ENCODE results near the gene NCOA3. TPM values are rescaled to one million over a fixed set of nuclear protein-coding genes. Genes with fewer than 3 reads are reported as not detected.

NCOA3 gene
- total RNA-seq, 1 experiment from 2014 or later: 30.2 TPM

DNA sequence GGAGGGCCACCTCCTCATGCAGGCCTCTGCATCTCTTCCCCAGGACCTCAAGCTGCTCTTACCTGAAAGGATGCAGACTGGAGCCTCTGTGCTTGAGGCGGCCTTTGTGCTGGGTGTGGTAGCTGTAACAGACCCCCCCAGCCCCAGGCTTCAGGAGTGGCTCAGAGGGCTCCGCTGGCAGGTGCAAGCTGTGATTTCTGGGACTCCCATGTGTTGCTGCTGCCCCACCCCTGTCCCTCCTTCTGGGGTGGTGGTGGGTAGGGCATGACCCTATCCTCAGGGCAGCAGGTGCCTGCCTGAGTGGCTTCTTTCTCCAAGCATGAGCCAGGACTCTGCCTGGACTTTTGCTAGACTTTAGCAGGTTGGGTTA, 162.4 kb downstream of the NCOA3 start:
- DNase-seq (ENCODE audit: low read depth): no peak
- in situ Hi-C loops (cut with HindIII; ENCODE audit: low pct_unique_long_range_greater_than_20kb, low sequenced_read_pairs): no loop called here

DNA sequence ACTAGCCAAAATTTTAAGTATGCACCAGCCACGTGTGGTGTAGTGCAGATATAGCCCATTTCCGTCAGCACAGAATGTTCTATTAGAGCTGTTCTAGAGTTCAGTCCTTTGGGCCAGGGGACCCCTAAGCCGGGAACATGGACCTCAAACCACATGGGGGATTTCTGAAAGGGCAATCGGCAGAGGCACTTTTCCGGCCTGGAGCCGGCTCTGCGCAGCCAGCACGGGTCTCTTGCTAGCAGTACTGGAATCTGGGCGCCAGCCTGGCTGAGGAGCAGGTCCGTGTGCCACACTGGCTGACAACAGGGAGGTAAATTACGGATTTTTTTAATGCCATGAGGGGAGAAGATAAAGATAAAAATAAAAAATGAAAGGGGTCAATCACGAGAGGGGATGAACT, 163.1 kb downstream of the NCOA3 start:
- in situ Hi-C loops (cut with HindIII; ENCODE audit: low pct_unique_long_range_greater_than_20kb, low sequenced_read_pairs): no loop called here
- DNase-seq (ENCODE audit: low read depth): no peak

DNA sequence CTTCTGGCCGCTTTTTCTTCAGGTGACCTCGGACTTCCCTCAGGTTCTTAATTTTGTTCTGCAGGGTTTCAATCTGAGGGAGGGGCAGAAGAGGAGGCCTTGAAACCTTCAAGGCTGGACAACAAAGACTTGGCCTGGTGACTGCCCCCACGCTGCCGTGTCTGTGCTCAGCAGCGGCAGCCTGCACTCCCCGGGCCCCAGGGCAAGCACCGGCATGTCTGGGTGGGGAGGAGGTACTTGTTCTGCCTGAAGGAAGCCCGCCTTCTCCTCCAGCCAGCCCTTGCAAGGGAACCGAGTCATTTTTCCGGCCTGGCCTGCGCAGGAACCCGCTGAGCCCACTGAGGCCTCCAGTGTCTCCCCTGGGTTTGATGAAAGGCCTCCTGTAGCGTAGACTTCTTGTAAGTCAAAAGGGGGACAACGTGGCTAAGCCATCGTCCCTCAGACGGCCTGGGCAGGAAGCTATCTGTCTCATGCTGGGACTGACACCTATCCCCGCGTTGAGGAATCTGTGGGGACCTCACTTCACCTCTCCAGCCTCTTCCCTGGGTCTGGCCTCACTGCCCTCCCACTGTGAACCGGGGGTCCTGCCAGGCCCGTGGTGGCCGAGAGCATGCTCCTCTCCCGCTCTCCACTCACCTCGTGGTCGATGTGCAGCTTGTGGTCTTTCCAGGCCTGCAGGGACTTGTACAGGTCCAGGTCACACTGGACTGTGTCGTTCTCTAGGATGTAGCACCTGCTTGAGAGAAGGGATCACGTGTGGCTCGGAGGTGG, 163.7 kb downstream of the NCOA3 start:
- in situ Hi-C loops (cut with HindIII; ENCODE audit: low pct_unique_long_range_greater_than_20kb, low sequenced_read_pairs): no loop called here
- DNase-seq (ENCODE audit: low read depth): no peak

DNA sequence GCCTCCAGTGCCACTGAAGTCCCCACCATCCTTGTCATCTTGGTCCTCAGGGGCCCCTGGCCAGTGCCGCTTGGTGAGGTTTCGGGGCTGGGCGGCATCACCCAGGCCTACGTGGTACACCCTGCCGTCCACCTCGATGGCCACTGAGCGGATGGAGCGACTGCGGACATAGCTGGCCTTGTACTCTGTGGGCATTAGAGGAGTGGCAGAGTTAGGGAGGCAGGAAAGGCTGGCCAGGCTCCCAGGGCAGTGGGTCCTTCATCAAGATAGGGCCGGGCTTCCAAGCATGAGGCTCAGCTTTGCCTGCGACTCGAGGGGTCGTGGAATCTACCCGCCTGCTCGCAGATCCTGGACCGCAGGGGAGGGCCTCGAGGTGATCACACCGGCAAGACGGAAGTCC, 164.6 kb downstream of the NCOA3 start:
- in situ Hi-C loops (cut with HindIII; ENCODE audit: low pct_unique_long_range_greater_than_20kb, low sequenced_read_pairs): no loop called here
- no peak for DNase-seq (ENCODE audit: low read depth)

DNA sequence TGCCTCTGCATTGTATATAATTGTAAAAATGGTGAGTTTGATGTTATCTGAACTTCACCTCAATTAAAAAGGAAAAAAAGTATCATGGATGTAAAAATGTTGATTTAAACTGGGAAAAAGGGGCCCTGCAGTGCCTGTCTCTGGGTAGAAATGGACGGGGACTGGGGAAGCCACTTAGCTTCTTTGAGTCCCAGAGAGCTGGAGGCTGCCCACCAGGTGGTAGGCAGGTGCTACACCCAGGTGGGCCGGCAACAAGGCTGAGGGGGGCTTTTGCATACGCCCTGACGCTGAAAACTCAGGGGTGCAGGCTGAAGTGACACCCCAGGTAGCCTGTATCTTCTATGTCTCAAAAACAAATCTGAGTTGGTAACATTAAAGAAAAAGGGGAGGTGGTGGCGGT, 165.4 kb downstream of the NCOA3 start:
- in situ Hi-C loops (cut with HindIII; ENCODE audit: low pct_unique_long_range_greater_than_20kb, low sequenced_read_pairs): no loop called here
- DNase-seq (ENCODE audit: low read depth): no peak

DNA sequence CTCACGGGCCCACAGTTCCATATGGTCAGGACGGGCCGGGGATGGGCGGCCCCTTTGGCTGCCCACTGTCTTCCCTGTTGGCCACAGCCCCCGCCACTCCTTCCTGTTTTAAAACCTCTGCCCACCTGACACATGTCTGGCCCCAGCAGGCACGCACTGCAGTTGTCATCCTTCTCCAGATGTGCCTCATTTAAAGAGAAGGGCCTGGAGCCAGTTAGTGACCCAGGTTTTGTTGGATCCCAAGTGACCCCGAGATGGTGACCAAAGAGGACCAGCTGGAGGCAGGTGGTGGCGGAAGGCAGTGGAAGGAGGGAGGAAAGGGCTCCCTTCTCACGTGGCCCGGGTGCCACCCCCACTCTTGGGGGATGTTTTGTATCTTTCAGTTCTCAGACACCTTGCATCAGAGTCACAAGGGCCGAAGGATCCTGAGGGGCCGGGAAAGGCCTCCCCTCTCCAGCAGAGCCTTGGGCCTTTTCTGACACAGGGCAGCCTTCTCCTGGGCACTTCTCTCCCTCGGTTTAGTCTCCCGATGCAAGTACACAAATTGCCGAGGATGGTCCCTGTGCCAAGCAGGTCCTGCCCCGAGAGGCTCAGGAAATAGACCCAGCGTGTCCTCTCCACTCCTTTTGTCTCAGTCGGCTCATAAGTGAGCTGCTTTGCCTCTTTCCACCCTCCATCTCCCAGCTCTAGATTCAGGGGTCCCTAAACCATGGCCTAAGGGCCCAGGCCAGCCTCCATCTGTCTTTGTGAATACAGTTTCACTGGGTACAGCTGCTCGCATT, 166.0 kb downstream of the NCOA3 start:
- in situ Hi-C loops (cut with HindIII; ENCODE audit: low pct_unique_long_range_greater_than_20kb, low sequenced_read_pairs): no loop called here
- DNase-seq (ENCODE audit: low read depth): no peak

DNA sequence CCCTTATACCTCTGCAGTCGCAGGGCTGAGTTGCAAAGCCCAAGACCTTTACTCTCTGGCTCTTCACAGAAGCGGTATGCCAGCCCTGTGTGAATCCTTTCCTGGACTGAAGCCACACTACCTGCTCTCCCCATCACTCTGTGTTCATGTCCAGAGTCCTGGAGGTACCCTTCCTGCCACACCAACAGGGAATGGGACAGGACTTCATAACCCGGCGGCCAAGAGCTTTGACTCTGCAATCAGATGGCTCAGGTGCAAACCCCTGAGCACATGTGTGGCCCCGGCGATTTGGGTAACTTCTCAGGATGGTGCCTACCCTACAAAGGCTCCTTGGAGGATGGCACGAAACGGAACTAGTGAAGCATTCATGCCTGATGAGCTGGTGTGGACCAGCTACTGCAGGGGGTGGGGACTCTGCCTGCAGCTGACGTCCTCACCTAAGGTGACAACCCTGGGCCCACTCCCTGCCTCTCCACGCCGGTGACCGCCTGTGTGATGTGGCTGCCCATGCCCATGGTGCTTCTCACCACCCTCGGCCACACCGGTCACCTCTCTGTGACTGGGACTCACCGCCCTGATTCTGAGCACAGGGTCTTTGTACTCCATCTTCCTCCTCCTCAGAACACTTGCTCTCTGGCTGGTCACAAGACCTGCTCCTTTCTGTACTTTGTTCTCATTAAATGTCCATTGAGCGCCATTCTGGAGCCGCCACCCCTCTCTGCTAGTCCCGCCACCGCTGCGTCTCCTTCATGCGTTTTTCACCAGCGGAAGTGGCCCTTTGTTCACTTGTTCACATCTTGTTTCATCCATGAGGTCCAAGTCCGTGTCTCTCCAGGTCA, 166.8 kb downstream of the NCOA3 start:
- DNase-seq (ENCODE audit: low read depth): no peak
- in situ Hi-C loops (cut with HindIII; ENCODE audit: low pct_unique_long_range_greater_than_20kb, low sequenced_read_pairs): no loop called here

DNA sequence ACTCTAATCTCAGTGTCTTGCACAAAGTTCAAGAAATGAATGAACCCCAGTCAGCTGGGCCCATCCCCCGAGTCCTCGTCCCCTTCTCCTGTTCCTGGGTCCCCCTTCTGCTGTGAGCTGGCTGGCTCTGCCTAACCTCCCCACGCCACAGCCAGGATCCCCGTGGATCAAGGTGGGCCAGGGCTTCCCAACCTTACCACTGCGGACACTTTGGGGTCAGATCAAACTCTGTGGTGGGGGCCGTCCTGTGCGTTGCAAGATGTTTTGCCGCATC, 167.4 kb downstream of the NCOA3 start:
- no peak for DNase-seq (ENCODE audit: low read depth)
- in situ Hi-C loops (cut with HindIII; ENCODE audit: low pct_unique_long_range_greater_than_20kb, low sequenced_read_pairs): no loop called here

DNA sequence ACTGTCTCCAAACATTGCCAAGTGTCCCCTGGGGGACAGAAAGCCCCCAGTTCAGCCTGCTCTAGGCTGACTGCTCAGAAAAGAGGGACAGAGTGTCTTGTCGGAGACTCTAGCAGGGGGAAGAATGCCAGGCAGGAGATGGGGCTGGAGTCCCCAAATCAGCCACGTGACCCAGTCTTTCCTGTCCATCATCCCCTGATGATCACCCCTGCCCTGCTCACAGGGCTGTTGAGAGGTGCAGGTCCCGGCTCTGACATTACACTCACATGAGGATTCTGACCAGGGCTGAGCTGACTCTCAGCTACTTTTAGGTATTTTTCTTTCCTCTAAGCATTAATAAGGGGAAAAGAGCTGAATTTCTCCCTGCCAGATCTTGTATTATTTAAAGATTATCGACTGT, 167.8 kb downstream of the NCOA3 start:
- in situ Hi-C loops (cut with HindIII; ENCODE audit: low pct_unique_long_range_greater_than_20kb, low sequenced_read_pairs): no loop called here
- DNase-seq (ENCODE audit: low read depth): no peak

DNA sequence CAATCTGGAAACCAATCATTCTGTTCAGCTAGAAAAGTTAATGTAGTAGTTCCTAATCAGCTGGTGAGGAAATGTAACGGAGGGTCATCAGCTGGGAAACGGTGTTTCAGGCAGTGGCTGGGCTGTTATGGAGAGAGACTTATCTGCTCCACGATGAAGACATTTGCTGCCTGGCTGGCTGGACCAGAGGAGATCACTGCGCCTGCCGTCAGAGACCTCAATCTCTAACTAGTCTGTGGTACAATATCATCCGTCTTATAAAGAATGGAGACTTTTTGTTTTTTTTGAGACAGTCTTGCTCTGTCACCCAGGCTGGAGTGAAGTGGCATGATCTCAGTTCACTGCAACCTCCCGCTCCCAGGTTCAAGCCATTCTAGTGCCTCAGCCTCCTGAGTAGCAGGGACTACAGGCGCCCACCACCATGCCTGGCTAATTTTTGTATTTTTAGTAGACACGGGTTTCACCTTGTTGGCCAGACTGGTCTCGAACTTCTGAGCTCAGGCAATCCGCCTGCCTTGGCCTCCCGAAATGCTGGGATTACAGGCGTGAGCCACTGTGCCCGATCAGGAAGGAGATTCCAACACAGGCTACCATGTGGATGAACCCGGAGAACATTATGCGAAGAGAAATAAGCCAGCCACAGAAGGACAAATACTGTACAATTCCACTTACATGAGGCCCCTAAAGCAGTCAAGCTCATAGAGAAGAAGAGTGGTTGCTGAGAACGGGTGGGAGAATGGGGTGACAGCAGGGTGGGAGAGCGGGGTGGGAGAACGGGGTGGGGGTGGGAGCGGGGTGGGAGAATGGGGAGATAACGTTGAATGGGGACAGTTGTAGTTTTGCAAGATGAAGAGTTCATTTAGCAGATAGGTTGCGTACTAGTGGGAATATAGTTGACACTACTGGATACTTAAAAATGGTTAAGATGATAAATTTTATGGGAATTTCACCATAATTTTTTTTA, 168.5 kb downstream of the NCOA3 start:
- in situ Hi-C loops (cut with HindIII; ENCODE audit: low pct_unique_long_range_greater_than_20kb, low sequenced_read_pairs): loop anchor here (10.0 kb wide), 1 partner anchor 115 kb away; the partner anchor contains the start of gene SULF2

DNA sequence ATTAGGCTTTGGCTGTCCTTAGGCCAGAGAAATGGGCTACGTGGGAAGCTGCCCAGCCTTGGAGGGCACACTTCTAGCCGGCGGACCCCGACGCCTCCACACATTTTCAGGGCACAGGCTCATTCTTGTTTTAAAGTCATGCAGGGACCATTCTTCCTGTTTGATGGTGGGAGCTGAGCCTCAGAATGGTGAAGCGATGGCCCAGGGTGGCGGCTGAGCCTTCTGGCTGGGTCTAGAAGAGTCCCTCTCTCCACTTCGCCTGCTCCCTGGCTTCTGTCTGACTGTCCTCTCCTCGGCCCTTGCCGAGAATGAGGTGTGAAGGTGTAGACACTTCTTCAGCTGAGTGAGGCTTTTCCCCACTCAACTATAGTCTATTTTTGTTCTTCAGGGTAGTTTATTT, 169.2 kb downstream of the NCOA3 start:
- in situ Hi-C loops (cut with HindIII; ENCODE audit: low pct_unique_long_range_greater_than_20kb, low sequenced_read_pairs): loop anchor here (10.0 kb wide), 1 partner anchor 114 kb away; the partner anchor contains the start of gene SULF2

More for the DNA sequence above, 168.5 kb downstream of the NCOA3 start:
- DNase-seq (ENCODE audit: low read depth): no peak

DNA sequence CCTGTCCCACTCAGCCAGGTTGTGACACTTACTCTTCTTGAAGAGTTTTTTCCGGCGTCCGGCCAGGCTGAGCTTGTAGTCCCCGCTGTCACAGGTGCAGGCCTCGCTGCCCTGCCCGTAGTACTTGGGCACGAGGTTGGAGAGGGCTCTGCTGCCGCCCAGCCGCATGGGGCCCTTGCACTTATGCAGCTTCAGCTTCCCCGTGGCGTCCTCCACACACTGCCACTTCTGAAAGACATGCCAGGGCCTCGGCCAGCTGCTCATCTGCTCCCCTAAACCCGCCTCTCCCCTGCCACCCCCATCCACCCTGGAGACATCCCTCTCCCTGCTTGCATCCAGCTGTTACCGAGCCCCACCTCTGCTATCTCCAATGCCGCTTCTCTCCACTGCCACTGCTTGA, 170.5 kb downstream of the NCOA3 start:
- in situ Hi-C loops (cut with HindIII; ENCODE audit: low pct_unique_long_range_greater_than_20kb, low sequenced_read_pairs): loop anchor here (10.0 kb wide), 1 partner anchor 113 kb away; the partner anchor contains the start of gene SULF2
- no peak for DNase-seq (ENCODE audit: low read depth)

More for the DNA sequence above, 169.2 kb downstream of the NCOA3 start:
- DNase-seq (ENCODE audit: low read depth): no peak

DNA sequence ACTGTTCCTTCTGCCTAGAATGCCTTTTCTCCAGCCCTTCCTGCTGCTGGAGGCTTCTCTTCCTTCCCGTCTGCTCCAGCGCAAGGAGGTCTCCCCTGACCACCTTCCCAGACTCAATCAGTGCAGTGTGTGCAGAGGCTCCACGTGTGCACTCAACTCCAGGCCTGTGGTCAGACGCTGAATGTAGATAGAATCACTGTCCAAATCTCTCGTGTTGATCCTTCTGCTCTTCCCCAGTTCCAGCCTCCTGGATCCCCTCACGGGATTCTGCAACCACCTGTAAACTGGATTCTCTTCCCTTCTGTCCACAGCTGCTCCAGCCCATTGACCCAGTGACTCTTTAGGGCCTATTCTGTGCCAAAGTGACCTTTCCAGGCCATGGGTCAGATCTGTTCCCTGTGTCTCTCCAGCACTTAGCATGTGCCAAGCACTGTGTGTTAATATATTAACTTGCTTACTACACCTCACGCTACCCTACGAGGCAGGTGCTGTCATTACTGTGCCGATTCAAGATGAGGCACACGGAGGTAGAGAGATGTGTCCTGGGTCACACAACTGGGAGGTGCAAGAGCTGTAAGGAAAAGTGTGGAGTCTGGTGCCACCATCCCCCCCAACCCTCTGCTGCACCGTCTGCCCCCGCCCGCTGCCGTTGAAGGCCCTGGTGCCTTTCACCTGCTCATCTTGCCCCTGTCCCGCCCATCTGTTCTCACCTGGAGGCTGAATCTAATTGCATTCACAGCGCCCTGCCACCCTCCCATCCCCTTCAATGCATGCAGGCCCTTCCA, 171.4 kb downstream of the NCOA3 start:
- no peak for DNase-seq (ENCODE audit: low read depth)
- in situ Hi-C loops (cut with HindIII; ENCODE audit: low pct_unique_long_range_greater_than_20kb, low sequenced_read_pairs): loop anchor here (10.0 kb wide), 1 partner anchor 112 kb away; the partner anchor contains the start of gene SULF2

DNA sequence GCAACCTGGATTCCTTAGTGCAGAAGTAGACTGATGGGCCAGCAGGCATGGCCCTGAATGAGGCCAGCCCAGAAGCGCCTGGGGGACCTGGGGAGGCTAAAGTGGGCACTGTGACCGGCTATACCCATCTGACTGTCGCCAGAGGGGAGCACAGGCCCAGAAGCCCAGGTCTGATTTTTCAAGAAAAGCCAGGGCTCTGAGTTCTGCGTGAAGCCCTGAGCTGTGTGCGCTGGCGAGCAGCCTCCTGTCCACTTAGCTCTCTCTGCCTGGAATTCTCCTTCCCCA, 171.9 kb downstream of the NCOA3 start:
- in situ Hi-C loops (cut with HindIII; ENCODE audit: low pct_unique_long_range_greater_than_20kb, low sequenced_read_pairs): loop anchor here (10.0 kb wide), 1 partner anchor 111 kb away; the partner anchor contains the start of gene SULF2
- no peak for DNase-seq (ENCODE audit: low read depth)

DNA sequence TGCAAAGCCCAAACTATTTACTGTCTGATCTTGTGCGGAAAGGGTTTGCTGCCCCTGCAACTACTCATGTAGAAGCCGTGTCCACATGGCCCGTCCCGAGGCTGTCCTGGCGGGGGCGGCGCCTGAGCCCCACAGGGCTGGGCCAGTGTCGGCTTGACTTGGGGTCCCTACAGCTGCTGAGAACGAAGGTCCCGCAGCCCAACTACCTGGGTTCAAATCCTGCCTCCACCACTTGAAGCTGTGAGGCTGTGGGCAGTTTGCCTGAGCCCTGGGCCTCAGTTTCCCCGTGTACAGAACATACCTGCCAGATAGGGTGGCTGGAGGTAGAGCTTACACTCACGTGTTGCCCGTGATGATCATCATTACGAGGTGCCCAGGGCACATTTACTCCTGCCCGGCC, 172.5 kb downstream of the NCOA3 start:
- in situ Hi-C loops (cut with HindIII; ENCODE audit: low pct_unique_long_range_greater_than_20kb, low sequenced_read_pairs): loop anchor here (10.0 kb wide), 1 partner anchor 111 kb away; the partner anchor contains the start of gene SULF2
- no peak for DNase-seq (ENCODE audit: low read depth)

DNA sequence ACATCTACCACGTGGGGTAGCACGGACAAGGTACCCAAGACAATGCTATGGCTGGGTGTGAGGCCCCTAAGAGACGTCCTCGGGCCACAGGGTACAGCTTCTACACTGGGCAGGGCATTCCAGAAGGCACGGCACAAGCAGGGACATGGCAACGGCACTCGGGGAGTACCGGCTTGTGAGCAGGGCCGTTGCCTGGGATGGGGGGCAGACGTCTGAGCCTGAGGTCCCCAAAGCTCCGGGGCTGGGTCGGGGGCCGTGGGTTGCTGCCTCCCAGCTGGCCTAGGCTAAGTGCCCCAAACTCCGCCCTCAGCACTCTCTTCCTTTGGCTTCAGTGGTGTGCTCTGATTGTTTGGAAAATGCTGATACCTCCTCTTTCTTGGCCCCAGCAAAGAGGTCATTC, 173.0 kb downstream of the NCOA3 start:
- in situ Hi-C loops (cut with HindIII; ENCODE audit: low pct_unique_long_range_greater_than_20kb, low sequenced_read_pairs): loop anchor here (5.0 to 10.0 kb wide), 2 partner anchors 110 to 948 kb away; partner anchors contain the start of gene SULF2
- DNase-seq (ENCODE audit: low read depth): no peak
